MV-4-11 (cell line): ENCODE data around the gene BMP7.
"Not testable (repeated sequence)": the region's sequence is repeated elsewhere in the genome, so short reads cannot be mapped to it uniquely, and the experiment has no call there.

Source experiments
- DNase-seq: peaks from one replicate; lab custom pipeline; 2025; lab: John Stamatoyannopoulos, UW

Gene BMP7

DNA sequence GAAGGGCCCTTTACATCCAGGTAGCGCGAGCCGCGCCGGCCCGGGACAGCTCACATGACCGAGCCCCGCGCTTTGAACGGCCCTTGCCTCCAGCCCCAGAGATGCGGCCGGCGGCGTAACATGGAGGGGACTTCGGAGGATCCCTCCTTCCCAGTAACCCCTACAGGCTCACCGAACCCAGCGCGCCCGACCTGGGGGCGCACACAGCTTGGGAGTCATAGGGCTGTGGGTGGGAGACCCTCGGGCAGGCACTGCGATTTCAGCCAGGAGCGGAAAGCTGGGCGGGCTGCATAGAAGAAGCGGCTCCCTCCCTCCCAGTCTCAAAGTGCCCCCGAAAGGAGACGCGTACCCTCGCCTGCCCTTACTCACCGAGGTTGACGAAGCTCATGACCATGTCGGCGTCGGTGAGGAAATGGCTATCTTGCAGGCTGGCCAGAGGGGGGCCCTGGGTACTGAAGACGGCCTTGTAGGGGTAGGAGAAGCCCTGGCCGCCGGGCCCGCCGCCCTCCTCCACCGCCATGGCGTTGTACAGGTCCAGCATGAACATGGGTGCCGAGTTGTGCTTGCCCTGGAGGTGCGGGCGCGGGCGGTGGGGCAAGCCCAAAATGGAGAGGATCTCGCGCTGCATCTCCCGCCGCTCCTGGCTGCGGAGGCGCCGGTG lies 975 bp downstream of the BMP7 start:
- DNase-seq: no peak

GRCh38 chr20:57264908-57265335 lies 1.5 kb downstream of the BMP7 start:
- not testable (repeated sequence) for DNase-seq

GRCh38 chr20:57263801-57264792 lies 2.3 kb downstream of the BMP7 start:
- DNase-seq: no peak

DNA sequence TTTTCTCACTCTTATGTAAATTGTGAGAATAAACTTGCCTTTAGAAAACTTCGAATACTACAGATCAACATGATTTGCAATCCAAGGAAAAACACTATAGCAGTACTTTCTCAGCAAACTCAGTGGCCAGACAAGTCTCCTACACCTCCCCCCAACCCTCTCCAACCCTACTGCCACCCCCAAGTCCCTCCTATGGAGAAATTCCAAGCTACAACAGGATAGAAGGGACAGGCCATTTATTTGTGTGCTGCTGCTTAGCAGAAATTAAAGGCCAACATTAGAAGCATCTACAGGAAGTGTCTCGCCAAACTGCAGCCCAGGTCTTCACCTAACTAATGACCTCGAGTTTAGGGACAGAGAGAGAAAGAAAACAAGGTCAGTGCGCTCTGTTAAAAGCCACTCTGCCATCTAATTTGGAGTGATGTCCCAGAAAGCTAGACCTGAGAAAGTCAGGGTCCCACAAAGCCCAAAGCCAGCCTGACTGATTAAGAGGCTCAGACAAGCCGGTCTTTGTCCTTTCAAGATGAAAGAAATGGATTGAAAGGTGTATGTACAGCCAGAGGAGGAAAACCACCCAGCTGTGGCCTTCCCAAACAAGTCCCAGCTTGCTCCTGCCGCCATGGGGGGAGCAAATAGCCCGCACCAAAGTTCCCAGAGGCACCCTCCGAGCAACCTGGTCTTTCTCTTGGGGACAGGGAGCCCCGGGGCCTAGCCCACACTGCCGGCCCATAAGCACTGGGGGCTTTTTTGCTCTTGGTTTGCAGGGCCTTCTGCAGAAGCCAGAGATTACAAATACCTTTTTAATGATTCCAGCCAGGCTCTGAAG lies 3.4 kb downstream of the BMP7 start:
- DNase-seq: no peak

DNA sequence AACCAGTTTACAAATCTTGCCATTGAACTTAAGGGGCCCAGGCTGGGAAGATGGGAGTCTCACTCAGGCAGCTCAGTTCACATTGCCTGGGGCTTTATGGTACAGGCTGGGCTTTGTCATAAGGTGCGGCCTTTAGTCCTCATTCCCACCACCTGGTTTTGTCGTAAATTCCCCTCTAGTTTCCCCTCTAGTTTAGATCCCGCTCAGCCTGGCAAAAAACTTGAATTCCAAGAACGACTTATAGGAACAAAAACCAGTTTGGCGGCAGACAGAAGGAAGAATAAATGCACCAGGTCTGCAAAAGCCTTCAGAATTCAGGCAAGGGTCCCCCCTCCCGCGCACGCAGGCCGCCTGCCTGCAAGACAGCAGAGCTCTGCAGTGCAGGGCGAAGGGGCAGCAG lies 4.1 kb downstream of the BMP7 start:
- no peak for DNase-seq

DNA sequence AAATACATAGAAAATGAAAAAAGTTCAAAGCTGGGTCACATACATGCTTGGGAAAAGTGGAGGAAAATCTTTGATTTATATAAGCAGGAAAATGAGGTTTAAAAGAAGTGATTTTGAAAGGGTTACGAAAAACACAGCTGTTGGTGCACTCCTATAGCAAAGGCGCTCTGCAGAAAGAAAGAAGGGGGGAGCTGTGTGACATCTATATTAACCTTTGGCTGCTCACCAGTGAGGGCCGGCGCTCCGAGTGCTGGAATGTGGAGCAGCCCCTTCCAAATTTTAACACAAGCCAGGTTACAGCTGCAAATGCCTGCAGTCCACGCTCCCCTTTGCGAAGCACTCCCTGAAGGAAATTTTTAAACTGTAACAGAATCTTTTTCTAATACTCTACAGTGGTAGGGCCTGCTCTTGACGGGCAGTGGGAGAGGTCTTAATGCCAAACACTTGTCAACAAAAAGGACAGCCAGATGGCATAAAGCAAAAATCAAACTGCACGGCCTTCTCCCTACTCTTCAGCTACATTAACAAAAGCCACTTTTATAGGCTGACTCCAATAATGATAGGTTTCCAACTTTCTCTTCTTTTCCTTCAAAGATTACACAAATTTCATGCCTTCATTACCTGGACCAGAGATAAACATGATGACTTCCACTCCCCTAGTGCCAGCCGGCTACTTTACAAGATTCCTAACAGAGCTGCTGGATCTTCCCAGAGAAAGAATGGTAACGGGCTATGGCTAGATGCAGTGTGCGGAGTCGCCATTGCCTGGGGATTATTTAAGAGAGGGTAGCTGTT lies 4.8 kb downstream of the BMP7 start:
- no peak for DNase-seq

GRCh38 chr20:57260934-57261333 lies 5.5 kb downstream of the BMP7 start:
- no peak for DNase-seq

GRCh38 chr20:57259938-57260921 lies 6.2 kb downstream of the BMP7 start:
- no peak for DNase-seq

GRCh38 chr20:57259121-57259937 lies 7.1 kb downstream of the BMP7 start:
- no peak for DNase-seq

- no peak for DNase-seq
These were observed 8.6 kb downstream of the BMP7 start for GRCh38 chr20:57257701-57258453.

DNA sequence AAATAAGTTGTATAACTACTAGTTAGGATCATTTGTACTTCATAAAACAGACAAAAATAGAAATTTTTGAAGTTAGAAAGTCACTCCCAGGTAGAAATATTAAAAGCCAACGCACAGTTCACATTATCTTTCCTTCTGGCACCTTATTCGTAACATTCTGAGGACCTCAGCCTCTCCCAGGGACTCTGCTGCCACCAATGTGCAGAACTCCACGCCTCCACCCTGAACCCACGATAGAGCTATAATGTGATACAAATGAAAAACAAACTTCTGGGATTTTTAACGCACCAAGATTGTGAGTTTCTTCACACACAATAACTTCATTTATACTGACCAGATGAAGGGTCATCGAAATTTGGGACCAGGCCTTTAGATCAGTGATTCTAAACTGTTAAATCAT lies 9.5 kb downstream of the BMP7 start:
- DNase-seq: no peak

- DNase-seq: no peak
These were observed 10.2 kb downstream of the BMP7 start for GRCh38 chr20:57256205-57256604.

- DNase-seq: no peak
These were observed 11.3 kb downstream of the BMP7 start for GRCh38 chr20:57255183-57255582.

DNA sequence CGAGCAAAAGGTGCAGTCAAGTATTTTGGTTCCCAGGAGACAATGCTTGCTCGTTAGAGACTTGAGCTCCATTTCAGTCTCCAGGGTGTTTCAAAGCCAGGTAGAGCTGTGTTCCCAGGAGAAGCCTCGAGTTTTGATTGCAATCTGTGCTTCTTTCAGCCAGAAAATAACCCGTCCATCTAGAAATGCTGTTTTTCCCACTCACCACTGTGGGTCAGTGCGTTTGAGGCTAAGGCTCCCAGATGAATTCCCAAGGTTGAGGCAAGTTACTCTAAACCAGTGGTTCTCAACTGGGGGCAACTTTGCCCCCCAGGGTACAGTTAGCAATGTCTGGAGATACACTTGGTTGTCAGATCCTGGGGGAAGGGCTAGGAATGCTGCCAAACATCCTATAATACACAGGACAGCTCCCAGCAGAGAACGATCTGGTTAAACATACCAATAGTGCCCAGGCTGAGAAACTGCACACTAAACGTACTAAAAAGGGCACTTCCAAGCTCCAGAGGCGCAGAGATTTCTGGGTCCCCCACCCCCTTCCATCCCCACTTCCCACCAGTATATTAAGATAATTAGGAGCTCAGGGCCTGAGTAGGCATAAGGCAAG lies 13.8 kb downstream of the BMP7 start:
- no peak for DNase-seq

DNA sequence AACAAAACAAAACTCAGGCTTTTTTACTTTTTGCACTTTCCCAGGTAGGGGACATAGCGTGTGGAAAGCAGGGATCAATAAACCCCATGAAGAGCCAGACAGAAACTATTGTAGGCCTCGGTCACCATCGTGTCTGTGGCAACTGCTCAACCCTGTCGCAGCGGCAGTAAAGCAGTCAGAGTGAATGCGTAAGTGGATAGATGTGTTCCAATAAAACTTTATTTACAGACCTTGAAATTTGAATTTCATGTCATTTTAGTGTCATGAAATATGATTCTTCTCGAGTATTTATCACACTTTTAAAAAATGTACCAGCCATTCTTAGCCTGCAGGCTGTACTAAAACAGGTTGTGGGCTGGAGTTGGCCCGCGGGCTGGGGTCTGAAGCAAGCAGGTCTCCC lies 14.5 kb downstream of the BMP7 start:
- DNase-seq: no peak

DNA sequence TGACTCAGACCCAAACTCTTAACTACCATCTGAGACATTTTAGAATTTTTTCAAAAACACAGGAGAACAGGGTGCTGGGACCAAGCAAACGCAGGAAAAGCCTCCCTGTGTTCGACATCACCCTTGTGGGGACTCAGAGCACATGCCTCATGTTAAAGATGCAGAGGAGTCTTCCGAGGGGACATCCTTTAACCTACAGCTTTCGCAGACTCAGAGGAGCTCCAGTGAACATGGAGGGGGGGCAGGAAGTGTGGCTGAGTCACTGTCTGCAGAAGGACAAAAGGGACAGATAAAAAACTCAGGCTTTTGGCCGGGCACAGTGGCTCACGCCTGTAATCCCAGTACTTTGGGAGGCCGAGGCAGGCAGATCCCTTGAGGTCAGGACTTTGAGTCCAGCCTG lies 15.1 kb downstream of the BMP7 start:
- no peak for DNase-seq

GRCh38 chr20:57250607-57251343 lies 15.7 kb downstream of the BMP7 start:
- DNase-seq: peak; percentile 9

- DNase-seq: no peak
These were observed 16.7 kb downstream of the BMP7 start for GRCh38 chr20:57249772-57250171.
